Inferior parietal cortex (tissue), 1 donor: ENCODE results near the gene MAPK7.

ENCODE experiments used
- DNase-seq: peaks from one replicate; pipeline ENCODE4 v3.0.0-alpha.2; 2016; ENCODE audit errors: extremely low spot score

The MAPK7 gene

GRCh38 chr17:19363460-19364035 lies 14.8 kb upstream of the MAPK7 start:
- no peak for DNase-seq

- DNase-seq = peak; percentile 45
These were observed 13.4 kb upstream of the MAPK7 start for GRCh38 chr17:19364699-19365498.

GRCh38 chr17:19365499-19365817 lies 12.8 kb upstream of the MAPK7 start:
- DNase-seq = no peak

- no peak for DNase-seq
These were observed 12.3 kb upstream of the MAPK7 start for GRCh38 chr17:19365833-19366636.

GRCh38 chr17:19366637-19366972 lies 11.7 kb upstream of the MAPK7 start:
- no peak for DNase-seq

GRCh38 chr17:19368229-19368628 lies 10.1 kb upstream of the MAPK7 start:
- DNase-seq = no peak

GRCh38 chr17:19369107-19369778 lies 9.1 kb upstream of the MAPK7 start:
- DNase-seq = no peak

- DNase-seq = no peak
These were observed 8.3 kb upstream of the MAPK7 start for GRCh38 chr17:19369846-19370492.

- no peak for DNase-seq
These were observed 7.8 kb upstream of the MAPK7 start for GRCh38 chr17:19370493-19370960.

GRCh38 chr17:19371259-19372010 lies 6.9 kb upstream of the MAPK7 start:
- no peak for DNase-seq

- DNase-seq = no peak
These were observed 6.3 kb upstream of the MAPK7 start for GRCh38 chr17:19372011-19372370.

GRCh38 chr17:19372439-19372838 lies 5.9 kb upstream of the MAPK7 start:
- DNase-seq = no peak

- DNase-seq = no peak
These were observed 5.3 kb upstream of the MAPK7 start for GRCh38 chr17:19372866-19373504.

GRCh38 chr17:19374136-19374535 lies 4.2 kb upstream of the MAPK7 start:
- no peak for DNase-seq

GRCh38 chr17:19375732-19376131 lies 2.6 kb upstream of the MAPK7 start:
- DNase-seq = no peak

- DNase-seq = no peak
These were observed 1.5 kb upstream of the MAPK7 start for GRCh38 chr17:19376811-19377210.

- peak; percentile 96 for DNase-seq
These were observed 489 bp upstream of the MAPK7 start for GRCh38 chr17:19377602-19378415.

- DNase-seq = no peak
These were observed 1.2 kb downstream of the MAPK7 start for GRCh38 chr17:19379361-19380065.
